Measurements from ENCODE around the gene AAK1.

The AAK1 gene

DNA sequence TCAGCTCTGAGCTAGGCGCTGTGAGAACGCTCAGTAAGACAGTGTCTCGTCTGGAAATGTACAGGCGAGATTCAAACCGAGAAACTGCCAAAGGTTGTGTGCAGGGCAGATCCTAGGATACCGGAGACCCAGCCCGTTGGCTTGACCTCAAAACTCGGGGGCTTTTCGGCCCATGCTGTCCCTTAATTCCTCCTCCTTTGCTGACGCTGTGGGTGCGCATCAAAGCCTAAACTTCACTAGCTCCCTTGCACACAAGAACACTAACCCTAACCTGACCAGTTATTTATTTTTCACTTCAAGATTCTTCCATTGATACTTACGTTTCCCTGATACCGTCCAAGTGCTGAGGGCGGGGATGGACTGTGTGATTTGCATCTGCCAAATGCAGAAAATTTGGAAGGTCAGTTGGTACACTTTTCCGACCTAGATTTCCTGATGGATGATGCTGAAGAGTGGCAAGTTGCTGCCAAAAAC, 1.0 kb upstream of the AAK1 start:
- DNase-seq (ENCODE audit: low read depth), result no peak
- TF ChIP-seq, protein P1, sequence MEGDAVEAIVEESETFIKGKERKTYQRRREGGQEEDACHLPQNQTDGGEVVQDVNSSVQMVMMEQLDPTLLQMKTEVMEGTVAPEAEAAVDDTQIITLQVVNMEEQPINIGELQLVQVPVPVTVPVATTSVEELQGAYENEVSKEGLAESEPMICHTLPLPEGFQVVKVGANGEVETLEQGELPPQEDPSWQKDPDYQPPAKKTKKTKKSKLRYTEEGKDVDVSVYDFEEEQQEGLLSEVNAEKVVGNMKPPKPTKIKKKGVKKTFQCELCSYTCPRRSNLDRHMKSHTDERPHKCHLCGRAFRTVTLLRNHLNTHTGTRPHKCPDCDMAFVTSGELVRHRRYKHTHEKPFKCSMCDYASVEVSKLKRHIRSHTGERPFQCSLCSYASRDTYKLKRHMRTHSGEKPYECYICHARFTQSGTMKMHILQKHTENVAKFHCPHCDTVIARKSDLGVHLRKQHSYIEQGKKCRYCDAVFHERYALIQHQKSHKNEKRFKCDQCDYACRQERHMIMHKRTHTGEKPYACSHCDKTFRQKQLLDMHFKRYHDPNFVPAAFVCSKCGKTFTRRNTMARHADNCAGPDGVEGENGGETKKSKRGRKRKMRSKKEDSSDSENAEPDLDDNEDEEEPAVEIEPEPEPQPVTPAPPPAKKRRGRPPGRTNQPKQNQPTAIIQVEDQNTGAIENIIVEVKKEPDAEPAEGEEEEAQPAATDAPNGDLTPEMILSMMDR (IDR thresholded peaks at IDR 0.05; ENCODE audit: low read depth, low read length), result no peak
- TF ChIP-seq, protein P2, sequence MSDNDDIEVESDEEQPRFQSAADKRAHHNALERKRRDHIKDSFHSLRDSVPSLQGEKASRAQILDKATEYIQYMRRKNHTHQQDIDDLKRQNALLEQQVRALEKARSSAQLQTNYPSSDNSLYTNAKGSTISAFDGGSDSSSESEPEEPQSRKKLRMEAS (IDR thresholded peaks at IDR 0.05; ENCODE audit: low read depth, low read length), result no peak
- TF ChIP-seq MYC (IDR thresholded peaks at IDR 0.05; ENCODE audit: low read depth, low read length) (no peak), POLR2A (IDR thresholded peaks at IDR 0.05; ENCODE audit: extremely low read depth, insufficient read length) (no peak)
- peak overlapping the region; percentile 84 for H3K4me3 ChIP-seq (ENCODE audit: low read depth, low read length)

DNA sequence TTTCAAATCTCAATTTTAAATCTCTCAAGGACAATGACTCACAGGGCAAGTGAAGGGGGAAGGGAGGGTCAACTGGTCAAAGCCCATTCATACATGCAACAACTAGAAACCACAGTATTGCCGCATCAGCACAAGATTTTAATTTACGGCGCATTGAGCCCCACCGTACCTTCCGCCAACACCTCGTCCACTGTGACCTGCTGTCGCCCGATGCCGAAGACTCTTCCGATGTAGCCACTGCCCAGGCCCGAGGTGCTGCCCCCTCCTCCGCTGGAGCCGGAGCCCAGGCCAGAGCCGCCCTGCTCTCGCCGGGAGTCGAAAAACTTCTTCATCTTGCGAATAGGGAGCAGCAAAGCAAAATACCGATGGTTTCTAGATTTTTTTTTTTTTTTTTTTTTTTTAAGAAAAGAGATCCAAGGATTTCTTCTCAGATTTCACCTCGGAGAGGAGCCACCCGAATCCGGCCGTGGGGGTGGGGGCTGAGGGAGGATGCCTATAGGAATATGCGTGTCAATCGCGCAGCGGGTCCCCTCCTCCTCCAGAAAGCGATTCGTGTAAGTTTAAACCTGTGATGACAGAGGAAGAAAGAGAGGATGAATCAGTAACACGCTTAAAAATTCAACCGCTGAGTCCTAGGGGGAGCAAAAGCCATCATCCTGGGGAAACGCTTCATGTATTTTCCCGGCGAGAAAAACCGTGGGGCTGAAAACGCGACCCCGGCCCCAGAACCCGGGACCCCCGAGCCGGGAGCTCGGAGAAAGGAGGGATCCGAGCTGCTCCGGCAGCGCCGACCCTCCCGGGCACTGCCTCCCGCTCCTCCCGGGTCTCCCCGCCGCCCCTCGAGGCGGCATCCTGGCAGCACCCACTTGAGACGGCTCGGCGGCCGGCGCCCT, 584 bp downstream of the AAK1 start:
- DNase-seq (ENCODE audit: low read depth), result peak; percentile 91
- TF ChIP-seq, protein P1 (IDR thresholded peaks at IDR 0.05; ENCODE audit: low read depth, low read length), result no peak
- H3K4me3 ChIP-seq (ENCODE audit: low read depth, low read length), result peak overlapping the region; percentile 73

DNA sequence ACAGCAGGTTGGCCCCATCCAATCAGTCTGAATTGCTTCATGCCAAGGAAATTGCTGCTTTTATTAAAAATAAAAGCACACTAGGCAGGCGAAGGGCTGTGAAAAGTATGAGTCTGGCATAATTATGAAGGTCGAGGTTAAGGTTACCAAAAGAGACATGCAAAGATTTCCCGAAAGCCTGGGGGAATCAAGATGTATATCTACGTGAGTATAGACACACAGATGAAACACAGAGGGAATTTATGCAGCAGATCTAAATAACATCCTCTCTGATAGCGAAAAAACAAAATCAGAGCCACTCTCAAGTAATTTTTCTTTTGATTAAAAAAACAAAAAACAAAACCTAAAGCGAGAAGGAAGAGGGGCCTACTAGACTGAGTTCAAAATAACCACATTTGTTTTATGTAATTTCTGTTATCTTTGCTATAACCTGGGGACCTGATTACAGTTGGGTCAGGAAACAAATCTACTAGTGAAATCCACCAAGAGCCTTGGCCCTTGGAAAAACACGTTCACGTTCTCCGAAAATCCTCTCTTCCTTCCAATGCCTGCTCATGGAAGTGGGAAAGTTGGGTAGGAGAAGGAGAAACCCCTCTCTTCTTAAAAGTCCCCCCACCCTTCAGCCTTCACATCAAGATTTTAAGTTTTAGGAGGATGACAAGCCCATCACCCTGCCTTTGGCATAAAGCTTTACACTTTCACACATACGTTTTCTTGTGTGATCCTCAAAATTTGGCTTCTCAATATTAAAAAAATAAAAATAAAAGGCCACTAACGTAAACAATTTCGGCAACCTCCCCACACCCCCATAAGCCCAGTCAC, 1.4 kb downstream of the AAK1 start:
- no peak for TF ChIP-seq POLR2A (IDR thresholded peaks at IDR 0.05; ENCODE audit: extremely low read depth, insufficient read length)
- TF ChIP-seq, protein P1 (IDR thresholded peaks at IDR 0.05; ENCODE audit: low read depth, low read length), result no peak
- TF ChIP-seq, protein P2 (IDR thresholded peaks at IDR 0.05; ENCODE audit: low read depth, low read length), result no peak
- no peak for TF ChIP-seq MYC (IDR thresholded peaks at IDR 0.05; ENCODE audit: low read depth, low read length)
- DNase-seq (ENCODE audit: low read depth), result no peak
- H3K4me3 ChIP-seq (ENCODE audit: low read depth, low read length), result peak overlapping the region; percentile 73

DNA sequence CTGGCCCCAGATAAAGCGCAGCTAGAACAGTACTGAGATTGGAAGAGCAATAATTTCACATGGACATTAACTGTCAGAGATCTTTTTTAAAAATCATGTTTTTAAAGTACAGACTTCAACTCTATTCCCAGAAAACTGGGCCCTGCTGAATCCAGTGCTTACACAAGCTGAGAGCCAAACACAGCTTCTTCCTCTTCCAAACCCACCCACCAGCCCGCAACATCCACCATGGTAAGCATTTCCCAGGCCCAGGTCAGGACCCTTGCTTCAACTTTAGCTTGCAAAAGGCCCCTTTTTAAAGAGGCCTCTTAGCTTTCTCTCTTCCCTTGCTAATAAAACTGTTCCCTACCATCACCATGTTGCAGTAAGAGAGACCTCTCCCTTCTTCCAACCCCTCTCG, 2.1 kb downstream of the AAK1 start:
- TF ChIP-seq, protein P2 (IDR thresholded peaks at IDR 0.05; ENCODE audit: low read depth, low read length), result no peak
- TF ChIP-seq, protein P1 (IDR thresholded peaks at IDR 0.05; ENCODE audit: low read depth, low read length), result no peak
- TF ChIP-seq MYC (IDR thresholded peaks at IDR 0.05; ENCODE audit: low read depth, low read length), result no peak
- no peak for TF ChIP-seq POLR2A (IDR thresholded peaks at IDR 0.05; ENCODE audit: extremely low read depth, insufficient read length)
- H3K4me3 ChIP-seq (ENCODE audit: low read depth, low read length), result peak overlapping the region; percentile 73
- no peak for DNase-seq (ENCODE audit: low read depth)

DNA sequence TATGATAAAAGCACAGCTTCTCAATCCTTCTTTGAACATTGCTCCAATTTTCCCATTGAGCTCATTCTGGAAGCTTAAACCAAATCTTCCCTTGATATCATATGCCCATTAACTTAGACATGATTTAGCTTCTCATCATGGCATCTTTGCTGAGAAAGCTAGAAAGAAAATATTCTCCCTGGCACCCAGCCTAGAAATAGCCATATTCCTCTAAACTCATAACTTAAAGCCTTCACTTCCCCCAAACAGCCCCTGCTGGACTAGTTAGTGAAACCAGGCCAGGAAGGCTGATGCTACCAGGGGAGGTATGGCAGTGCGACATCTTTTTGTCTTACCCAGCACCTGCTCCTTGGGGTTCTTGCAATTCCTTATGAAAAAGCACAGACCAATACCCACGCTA, 4.3 kb downstream of the AAK1 start:
- no peak for DNase-seq (ENCODE audit: low read depth)
- TF ChIP-seq POLR2A (IDR thresholded peaks at IDR 0.05; ENCODE audit: extremely low read depth, insufficient read length), result no peak
- TF ChIP-seq, protein P1 (IDR thresholded peaks at IDR 0.05; ENCODE audit: low read depth, low read length), result no peak
- TF ChIP-seq, protein P2 (IDR thresholded peaks at IDR 0.05; ENCODE audit: low read depth, low read length), result no peak
- no peak for TF ChIP-seq MYC (IDR thresholded peaks at IDR 0.05; ENCODE audit: low read depth, low read length)
- no peak overlapping the region for H3K4me3 ChIP-seq (ENCODE audit: low read depth, low read length)

Data from NB4 (cell line).